GM19452 (cell line): Measurements from ENCODE around the gene KCP.

Experiments used
- ATAC-seq: cut with Tn5 transposase; IDR thresholded peaks from one replicate; pipeline ENCODE4 v1.9.1; 2021; ENCODE audit not compliant: unreplicated experiment

The KCP gene

DNA sequence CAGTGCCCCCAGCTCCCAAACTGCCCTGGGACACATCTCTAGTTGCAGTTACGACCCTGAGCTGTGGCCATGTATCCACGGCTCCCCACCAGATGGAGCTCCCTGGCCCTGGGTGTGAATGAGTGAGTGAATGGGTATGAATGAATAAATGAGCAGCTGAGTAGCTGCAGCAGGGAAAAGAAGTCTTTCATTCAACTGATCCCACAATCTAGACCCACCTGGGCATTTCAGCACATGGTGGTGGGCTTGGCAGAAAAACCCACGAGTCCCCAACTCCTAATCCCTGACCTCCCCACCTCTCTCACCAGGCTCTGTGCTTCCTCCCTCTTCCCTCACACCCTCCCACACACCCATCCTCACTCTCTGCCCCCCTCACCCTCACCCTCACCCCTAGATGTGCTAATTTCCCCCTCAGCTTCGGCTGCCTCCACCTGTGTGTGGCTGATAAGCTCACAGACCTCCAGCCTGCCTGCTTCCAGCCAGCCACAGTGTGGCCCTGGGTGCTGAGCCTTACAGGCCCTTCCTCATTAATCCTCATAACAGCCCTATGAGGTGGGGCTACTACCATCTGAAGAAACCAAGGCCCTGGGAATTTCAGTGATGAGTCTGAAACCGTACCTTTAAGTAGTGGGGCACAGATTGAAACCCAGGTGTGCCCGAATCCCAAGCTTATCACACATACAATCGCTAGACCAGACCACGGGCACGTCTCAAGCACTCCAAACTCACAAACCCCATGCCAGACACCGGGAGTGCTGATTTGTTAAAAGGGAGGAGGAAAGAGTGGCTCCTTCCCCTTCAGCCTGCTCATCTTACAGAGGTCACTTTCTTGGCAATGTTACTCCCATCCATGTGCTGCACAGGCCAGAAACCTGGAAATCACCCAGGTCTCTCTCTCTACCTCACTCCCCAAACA, 50.1 kb downstream of the KCP start:
- ATAC-seq = no peak

DNA sequence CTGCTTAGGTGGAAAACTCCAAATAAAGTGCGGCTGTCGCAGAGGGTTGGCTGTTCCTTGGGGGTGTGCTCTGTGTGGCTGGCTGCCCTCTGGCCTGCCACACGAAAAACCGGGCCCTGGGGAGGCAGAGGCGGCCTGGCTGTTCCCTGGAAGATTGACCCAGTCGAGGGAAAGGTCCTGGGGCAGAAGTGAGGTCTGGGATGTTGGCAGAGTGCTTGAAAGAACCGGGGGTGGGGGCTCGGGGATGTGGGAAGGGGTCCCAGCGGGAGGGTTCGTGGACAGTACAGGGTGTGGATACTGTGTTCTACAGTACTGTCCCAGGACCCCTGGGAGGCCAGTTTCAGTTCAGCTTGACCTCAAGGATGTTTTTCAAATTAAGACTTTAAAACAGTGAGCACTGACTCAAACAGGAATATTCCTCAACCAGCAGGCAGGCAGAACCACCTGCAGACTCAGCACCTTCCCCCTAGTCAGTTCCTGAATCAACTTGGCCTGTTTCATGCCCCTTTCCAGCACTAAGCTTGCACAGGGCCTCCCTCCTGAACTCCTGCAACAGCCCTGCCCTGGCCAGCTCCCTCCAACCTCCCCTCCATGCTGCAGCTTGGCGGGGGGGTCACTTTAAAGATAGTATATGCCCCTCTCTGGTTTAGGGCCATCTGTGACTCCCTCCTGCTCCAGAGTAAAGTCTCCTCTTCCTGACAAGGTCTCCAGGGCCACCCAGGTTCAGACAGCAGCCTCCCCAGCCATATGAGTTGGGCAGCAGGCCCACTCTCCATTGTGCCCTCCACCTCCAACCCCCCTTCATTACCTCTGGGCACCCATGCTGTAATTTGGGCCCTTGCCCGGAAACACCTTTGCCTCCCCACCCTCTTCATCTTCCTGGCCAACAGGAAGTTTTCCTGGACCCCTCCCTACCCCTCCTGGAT, 51.0 kb downstream of the KCP start:
- no peak for ATAC-seq

DNA sequence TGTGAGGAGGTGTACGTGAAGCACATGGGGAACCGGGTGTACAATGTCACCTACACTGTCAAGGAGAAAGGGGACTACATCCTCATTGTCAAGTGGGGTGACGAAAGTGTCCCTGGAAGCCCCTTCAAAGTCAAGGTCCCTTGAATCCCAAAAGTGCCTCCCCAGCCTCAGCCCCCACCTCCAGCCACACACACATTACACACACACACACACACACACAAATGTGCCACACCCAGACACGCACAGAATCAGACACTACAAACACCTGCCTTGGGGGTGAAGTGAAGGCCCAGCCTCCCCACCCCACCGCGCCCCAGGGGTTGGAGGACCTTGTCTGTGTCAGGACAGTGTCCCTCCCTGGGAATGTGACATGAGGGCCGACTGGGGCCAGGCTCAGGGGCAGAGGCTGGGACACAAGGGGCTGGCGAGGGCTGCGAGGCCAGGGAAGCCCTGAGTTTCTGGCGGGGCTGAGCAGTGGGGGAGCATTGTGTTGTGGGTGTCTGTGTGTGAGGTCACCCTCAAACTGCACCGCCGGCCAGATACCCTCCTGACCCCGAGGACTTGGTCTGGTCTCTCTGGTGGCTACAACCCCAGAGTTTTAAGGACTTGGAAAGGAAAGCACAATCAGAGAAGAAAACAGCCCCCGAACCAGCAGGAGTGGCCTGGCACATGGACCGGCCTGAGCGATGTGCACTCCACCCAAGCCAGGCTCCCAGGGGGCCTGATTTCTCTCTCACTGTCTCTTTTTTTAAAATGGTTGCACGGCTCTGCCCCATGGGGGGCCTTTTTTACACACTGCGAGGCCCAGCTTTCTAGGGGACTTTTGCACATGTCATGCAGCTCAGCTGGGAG, 51.9 kb downstream of the KCP start:
- ATAC-seq = no peak

DNA sequence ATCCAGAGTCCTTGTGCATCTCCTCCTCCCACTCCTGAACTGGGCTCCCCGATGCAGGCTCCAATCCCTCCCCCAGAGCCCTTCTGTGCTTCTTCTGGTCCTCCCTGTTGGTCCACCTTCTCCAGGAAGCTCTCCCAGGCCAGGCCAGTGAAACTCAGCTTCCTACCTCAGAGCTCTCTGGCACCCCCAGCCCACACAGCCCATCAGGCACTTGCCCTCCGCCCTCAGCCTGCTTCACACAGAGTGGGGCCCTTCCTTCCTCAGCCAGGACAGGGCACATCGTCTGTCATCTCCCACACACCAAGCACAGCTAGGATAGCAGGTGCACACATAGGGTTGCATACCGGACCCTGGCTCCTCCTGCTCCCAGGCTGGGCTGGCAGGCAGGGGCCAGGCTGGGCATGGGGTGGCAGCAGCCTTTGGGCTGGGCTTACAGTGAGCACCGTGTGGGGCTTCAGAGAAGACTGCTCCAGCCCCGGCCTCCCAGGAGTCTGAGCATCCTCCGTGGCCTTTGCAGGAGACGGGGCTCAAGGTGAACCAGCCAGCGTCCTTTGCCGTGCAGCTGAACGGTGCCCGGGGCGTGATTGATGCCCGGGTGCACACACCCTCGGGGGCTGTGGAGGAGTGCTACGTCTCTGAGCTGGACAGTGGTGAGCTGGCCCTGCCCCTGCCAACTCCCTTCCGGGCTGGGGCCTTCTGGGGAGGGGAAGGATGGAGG, 54.3 kb downstream of the KCP start:
- ATAC-seq = no peak

DNA sequence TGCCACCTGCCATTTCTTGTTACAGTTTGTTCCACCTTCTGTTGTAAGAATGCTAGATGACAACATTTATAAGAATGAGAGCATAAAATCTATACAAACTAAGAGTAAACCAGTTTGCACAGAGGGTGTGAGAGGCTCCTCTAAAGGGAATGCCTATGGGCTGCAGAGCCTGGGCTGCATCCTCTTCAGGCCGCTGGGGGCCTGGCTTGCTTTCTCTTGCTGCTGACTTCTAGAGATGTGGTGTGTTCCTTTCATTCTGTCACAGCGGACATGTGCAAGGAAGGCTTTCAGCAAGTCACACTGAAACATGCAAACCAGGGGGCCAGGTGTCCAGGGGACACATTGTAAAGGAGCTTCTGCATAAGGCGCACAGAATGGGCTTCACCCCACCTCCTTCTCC, 55.0 kb downstream of the KCP start:
- ATAC-seq = no peak

DNA sequence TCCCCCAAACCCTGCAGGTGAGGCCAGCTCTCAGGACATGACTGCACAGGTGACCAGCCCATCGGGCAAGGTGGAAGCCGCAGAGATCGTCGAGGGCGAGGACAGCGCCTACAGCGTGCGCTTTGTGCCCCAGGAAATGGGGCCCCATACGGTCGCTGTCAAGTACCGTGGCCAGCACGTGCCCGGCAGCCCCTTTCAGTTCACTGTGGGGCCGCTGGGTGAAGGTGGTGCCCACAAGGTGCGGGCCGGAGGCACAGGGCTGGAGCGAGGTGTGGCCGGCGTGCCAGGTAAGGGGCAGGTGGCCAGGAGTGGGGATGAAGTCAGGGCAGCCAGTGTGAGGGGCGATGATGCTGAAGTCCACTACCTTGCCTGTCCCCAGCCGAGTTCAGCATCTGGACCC, 56.1 kb downstream of the KCP start:
- no peak for ATAC-seq

DNA sequence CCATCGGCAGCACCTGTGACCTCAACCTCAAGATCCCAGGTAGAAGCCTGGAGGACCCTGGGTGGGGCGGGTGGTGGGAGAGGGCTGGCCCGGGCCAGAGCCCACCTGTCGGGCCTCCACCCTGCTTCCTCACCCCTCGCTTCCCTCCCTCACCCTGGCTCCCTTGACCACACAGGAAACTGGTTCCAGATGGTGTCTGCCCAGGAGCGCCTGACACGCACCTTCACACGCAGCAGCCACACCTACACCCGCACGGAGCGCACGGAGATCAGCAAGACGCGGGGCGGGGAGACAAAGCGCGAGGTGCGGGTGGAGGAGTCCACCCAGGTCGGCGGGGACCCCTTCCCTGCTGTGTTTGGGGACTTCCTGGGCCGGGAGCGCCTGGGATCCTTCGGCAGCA, 56.7 kb downstream of the KCP start:
- no peak for ATAC-seq

DNA sequence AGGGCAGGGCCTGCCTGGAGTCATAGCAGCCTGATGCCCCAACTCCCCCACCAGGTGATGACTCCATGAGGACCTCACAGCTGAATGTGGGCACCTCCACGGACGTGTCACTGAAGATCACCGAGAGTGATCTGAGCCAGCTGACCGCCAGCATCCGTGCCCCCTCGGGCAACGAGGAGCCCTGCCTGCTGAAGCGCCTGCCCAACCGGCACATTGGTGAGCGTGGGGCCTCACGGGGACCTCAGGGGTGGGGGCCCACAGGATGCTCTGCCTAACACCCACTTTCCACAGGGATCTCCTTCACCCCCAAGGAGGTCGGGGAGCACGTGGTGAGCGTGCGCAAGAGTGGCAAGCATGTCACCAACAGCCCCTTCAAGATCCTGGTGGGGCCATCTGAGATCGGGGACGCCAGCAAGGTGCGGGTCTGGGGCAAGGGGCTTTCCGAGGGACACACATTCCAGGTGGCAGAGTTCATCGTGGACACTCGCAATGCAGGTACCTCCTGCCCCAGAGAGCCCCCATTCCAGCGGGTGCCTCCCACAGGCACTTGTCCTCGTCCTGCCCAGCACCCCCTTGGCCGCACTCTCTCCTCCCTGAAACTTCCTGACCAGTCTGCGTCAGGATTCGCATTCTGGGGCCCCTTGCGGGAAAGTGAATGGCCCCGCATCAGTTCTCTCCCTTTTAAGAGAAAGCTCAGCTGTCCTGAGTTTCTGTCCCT, 57.8 kb downstream of the KCP start:
- no peak for ATAC-seq

DNA sequence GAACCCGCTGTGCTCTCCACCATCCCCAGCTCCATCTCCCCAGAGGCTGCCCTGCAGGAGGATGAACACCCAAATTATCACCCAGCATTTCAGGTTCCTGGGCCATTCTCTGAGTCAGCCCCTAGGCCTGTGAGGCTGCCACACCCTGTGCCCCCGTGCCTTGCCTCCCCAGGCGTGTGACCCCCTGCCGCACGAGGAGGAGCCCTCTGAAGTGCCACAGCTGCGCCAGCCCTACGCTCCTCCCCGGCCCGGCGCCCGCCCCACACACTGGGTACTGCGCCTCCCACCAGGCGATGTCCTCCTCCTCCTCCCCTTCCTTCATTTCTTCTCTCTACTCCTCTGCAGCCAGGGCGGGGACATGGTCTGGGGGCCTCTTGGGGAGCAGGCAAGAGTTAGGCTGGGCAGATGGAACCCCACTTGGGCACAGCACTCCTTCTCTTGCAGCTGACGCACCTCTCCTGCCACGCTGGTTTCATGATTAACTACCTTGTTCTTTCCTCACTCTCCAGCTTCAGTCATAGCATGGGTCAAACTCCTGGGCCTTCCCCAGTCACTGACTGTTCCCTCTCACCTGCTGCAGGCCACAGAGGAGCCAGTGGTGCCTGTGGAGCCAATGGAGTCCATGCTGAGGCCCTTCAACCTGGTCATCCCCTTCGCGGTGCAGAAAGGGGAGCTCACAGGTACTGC, 60.6 kb downstream of the KCP start:
- ATAC-seq = no peak

DNA sequence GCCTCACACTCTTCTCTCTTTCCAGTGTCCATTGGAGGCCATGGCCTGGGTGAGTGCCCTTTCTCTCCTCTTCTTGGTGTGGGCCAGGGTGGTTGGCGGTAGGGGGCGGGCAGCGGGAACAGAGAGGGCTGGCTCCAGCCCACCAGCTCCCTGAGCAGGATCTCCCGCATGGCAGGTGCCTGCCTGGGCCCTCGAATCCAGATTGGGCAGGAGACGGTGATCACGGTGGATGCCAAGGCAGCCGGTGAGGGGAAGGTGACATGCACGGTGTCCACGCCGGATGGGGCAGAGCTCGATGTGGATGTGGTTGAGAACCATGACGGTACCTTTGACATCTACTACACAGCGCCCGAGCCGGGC, 61.4 kb downstream of the KCP start:
- ATAC-seq = no peak

DNA sequence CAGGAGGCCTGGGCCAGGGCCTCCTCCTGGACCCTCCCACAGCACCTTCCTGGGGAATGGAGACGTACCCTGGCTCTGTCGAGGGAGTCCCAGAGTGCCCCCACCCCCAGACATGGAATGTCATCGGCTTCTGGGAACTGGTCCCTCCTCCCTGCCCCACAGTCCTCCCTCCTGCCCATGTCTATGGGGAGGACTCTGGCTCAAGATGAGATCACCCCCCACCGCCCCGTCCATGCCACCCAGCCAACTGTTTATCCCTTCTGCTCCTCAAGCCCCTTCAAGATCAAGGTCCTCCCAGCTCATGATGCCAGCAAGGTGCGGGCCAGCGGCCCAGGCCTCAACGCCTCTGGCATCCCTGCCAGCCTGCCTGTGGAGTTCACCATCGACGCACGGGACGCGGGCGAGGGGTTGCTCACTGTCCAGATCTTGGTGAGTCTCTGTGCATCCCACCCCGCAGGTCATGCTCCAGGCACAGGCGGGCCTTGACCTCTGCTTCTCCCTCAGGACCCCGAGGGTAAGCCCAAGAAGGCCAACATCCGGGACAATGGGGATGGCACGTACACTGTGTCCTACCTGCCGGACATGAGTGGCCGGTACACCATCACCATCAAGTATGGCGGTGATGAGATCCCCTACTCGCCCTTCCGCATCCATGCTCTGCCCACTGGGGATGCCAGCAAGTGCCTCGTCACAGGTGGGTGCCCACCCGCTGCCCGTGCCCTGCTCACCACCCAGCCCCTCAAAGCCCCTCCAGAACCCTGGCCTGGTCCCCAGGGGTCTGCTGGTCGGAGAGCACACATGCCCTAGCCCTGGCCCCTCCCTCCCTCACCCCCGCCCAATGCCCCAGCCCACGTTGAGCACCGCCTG, 62.0 kb downstream of the KCP start:
- ATAC-seq = no peak

DNA sequence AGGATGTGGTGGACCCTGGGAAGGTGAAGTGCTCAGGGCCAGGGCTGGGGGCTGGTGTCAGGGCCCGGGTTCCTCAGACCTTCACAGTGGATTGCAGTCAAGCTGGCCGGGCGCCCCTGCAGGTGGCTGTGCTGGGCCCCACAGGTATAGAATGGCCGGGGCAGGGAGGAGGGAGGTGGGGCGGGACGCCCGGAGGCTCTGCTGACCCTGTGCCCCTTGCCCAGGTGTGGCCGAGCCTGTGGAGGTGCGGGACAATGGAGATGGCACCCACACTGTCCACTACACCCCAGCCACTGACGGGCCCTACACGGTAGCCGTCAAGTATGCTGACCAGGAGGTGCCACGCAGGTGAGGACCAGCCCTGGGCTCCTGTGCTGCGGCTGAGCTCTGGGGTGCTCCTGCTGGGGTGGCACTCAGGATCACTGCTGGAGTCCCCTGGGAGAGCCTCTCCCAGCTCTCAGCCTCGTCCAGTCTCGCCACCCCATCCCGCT, 62.7 kb downstream of the KCP start:
- ATAC-seq = no peak

DNA sequence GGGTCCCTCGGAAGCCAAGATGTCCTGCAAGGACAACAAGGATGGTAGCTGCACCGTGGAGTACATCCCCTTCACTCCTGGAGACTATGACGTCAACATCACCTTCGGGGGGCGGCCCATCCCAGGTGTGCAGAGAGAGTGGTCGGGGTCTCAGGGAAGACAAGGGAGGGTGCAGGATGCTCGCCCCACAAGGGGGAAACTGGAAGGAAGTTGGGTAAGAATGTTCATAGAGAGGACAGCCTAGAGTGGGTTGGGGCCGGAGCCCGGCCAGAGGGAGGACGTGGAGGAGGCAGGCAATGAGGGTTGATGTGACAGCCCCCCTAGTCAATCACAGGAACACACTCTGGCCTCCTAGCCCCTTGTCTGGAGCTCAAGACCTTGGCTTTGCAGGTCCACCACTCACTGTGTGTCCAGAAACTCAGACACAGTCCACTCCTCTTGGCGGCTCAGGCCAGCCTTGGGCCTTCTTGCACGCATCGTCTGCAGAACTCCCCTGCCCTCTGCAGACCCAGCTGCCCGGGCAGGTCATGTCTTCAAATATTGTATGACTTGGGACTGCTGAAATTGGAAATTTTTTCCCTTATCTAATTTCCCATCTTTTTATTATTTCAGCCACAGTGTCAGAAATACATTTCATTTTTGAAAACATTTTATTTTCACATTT, 63.6 kb downstream of the KCP start:
- ATAC-seq = no peak

DNA sequence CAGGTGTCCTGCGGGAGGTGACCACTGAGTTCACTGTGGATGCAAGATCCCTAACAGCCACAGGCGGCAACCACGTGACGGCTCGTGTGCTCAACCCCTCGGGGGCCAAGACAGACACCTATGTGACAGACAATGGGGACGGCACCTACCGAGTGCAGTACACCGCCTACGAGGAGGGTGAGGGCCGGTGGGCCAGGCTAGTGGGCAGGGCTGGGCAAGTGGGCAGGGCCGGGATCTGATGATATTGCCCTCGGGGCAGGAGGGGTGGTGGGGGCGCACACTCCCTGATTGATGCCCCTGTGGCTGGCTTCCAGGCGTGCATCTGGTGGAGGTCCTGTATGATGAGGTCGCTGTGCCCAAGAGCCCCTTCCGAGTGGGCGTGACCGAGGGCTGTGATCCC, 64.5 kb downstream of the KCP start:
- ATAC-seq = no peak

DNA sequence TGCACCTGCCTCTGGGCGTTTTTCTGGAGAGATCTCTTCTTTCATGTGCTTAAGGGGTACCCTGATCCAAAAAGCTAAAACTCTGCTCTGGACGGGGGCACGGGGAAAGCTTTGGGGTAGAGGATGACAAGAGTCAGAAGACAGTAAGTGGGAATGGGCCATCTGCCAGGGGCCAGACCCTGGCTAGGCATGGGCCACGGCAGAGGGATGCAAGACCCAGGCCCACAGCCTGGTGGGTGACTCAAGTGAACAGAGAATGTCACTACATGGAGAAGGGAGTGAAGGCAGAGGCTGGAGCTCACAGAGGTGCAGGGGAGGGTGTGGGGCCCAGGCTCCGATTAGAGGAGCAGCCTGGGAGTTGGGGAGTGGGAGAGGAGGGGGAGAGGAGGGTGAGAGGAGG, 65.0 kb downstream of the KCP start:
- no peak for ATAC-seq

DNA sequence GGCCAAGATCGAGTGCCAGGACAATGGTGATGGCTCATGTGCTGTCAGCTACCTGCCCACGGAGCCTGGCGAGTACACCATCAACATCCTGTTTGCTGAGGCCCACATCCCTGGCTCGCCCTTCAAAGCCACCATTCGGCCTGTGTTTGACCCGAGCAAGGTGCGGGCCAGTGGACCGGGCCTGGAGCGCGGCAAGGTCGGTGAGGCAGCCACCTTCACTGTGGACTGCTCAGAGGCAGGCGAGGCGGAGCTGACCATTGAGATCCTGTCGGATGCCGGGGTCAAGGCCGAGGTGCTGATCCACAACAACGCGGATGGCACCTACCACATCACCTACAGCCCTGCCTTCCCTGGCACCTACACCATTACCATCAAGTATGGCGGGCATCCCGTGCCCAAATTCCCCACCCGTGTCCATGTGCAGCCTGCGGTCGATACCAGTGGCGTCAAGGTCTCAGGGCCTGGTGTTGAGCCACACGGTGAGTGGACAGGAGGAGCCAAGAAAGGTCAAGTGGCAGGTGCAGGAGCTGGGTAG, 65.7 kb downstream of the KCP start:
- ATAC-seq = no peak

DNA sequence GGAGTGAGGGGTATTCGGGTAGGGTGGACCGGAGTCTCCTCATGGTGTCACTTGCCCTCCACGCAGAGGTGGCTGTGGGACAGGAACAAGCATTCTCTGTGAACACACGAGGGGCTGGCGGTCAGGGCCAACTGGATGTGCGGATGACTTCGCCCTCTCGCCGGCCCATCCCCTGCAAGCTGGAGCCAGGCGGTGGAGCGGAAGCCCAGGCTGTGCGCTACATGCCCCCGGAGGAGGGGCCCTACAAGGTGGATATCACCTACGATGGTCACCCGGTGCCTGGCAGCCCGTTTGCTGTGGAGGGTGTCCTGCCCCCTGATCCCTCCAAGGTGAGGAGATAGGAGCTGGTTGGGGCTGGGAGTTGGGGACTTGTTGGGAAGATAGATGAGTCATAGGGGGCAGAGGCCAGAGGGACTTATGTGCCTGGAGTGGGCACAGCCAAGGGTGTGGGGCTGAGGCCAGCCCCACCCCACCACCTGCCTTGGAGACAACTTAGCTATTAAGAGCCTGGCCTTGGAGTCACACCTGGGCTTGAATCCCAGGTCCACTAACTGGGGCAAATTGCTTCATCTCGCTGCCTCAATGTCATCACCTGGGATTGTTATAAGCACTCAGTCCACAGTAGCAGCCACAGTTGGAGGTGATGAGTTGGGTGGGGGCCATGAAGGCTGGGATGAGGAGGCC, 66.4 kb downstream of the KCP start:
- no peak for ATAC-seq
